HUES6 (cell line): ENCODE results near the gene DHRS11.

Experiments used
- H3K27ac ChIP-seq: 2 replicates; pipeline ENCODE4 v1.7.0; 2013; ENCODE audit warnings: low read depth, mild to moderate bottlenecking, low read length, inconsistent platforms
- H3K27me3 ChIP-seq: 2 replicates; pipeline ENCODE4 v1.6.1; 2013; ENCODE audit warnings: low read length; ENCODE audit not compliant: control insufficient read depth, insufficient read depth
- H3K36me3 ChIP-seq: 2 replicates; pipeline ENCODE4 v1.6.1; 2013; ENCODE audit warnings: low read length; ENCODE audit not compliant: control insufficient read depth, insufficient read depth
- H3K4me1 ChIP-seq: 2 replicates; pipeline ENCODE4 v1.6.1; 2013; ENCODE audit warnings: low read length; ENCODE audit not compliant: control insufficient read depth, insufficient read depth
- H3K4me3 ChIP-seq: 2 replicates; pipeline ENCODE4 v1.5.1; 2013; ENCODE audit warnings: low read depth, low read length
- H3K9ac ChIP-seq: one replicate; pipeline ENCODE4 v1.6.1; 2013; ENCODE audit warnings: mild to moderate bottlenecking, low read length
- H3K9me3 ChIP-seq: 2 replicates; pipeline ENCODE4 v1.6.1; 2013; ENCODE audit warnings: low read depth, low read length; ENCODE audit not compliant: control insufficient read depth, insufficient read depth

DHRS11 gene

GRCh38 chr17:36553459-36553858 is 38.2 kb upstream of the DHRS11 start:
- Histone ChIP-seq H3K36me3 (peaks cover 28% of the 10 kb centered on the region), H3K4me3 (no peak overlapping the region), H3K27ac (no peak overlapping the region), H3K4me1 (no peaks in the 10 kb centered on the region), H3K27me3 (no peaks in the 10 kb centered on the region), H3K9me3 (no peaks in the 10 kb centered on the region), H3K9ac (no peak overlapping the region)

GRCh38 chr17:36566081-36566480 is 25.6 kb upstream of the DHRS11 start:
- peaks cover 66% of the 10 kb centered on the region for H3K36me3 ChIP-seq
- H3K9ac ChIP-seq: no peak overlapping the region
- H3K27me3 ChIP-seq: no peaks in the 10 kb centered on the region
- no peak overlapping the region for H3K27ac ChIP-seq
- H3K9me3 ChIP-seq: no peaks in the 10 kb centered on the region
- no peaks in the 10 kb centered on the region for H3K4me1 ChIP-seq
- no peak overlapping the region for H3K4me3 ChIP-seq

GRCh38 chr17:36575028-36575427 is 16.7 kb upstream of the DHRS11 start:
- Histone ChIP-seq H3K36me3 (peaks cover 63% of the 10 kb centered on the region), H3K27ac (no peak overlapping the region), H3K9ac (no peak overlapping the region), H3K9me3 (no peaks in the 10 kb centered on the region), H3K4me1 (no peaks in the 10 kb centered on the region), H3K27me3 (no peaks in the 10 kb centered on the region), H3K4me3 (no peak overlapping the region)

- no peak overlapping the region for H3K27ac ChIP-seq
- H3K27me3 ChIP-seq: no peaks in the 10 kb centered on the region
- H3K4me1 ChIP-seq: no peaks in the 10 kb centered on the region
- H3K36me3 ChIP-seq: peaks cover 64% of the 10 kb centered on the region
- H3K9ac ChIP-seq: no peak overlapping the region
- no peak overlapping the region for H3K4me3 ChIP-seq
- no peaks in the 10 kb centered on the region for H3K9me3 ChIP-seq
Measured at GRCh38 chr17:36576793-36577192, 14.9 kb upstream of the DHRS11 start.

GRCh38 chr17:36578671-36579070 is 13.0 kb upstream of the DHRS11 start:
- H3K4me1 ChIP-seq: no peaks in the 10 kb centered on the region
- no peak overlapping the region for H3K9ac ChIP-seq
- H3K27me3 ChIP-seq: no peaks in the 10 kb centered on the region
- H3K9me3 ChIP-seq: no peaks in the 10 kb centered on the region
- no peak overlapping the region for H3K27ac ChIP-seq
- no peak overlapping the region for H3K4me3 ChIP-seq
- peaks cover 65% of the 10 kb centered on the region for H3K36me3 ChIP-seq

GRCh38 chr17:36583787-36584186 is 7.9 kb upstream of the DHRS11 start:
- Histone ChIP-seq H3K36me3 (peaks cover 80% of the 10 kb centered on the region), H3K9ac (no peak overlapping the region), H3K4me1 (no peaks in the 10 kb centered on the region), H3K27ac (no peak overlapping the region), H3K9me3 (no peaks in the 10 kb centered on the region), H3K4me3 (no peak overlapping the region), H3K27me3 (no peaks in the 10 kb centered on the region)

GRCh38 chr17:36586138-36586537 is 5.5 kb upstream of the DHRS11 start:
- H3K9me3 ChIP-seq: no peaks in the 10 kb centered on the region
- H3K4me1 ChIP-seq: peaks cover 4% of the 10 kb centered on the region
- no peak overlapping the region for H3K9ac ChIP-seq
- H3K27me3 ChIP-seq: no peaks in the 10 kb centered on the region
- no peak overlapping the region for H3K4me3 ChIP-seq
- no peak overlapping the region for H3K27ac ChIP-seq
- H3K36me3 ChIP-seq: peaks cover 69% of the 10 kb centered on the region

GRCh38 chr17:36590082-36590481 is 1.6 kb upstream of the DHRS11 start:
- Histone ChIP-seq H3K9me3 (no peaks in the 10 kb centered on the region), H3K9ac (no peak overlapping the region), H3K4me3 (no peak overlapping the region), H3K27ac (no peak overlapping the region), H3K36me3 (peaks cover 42% of the 10 kb centered on the region), H3K4me1 (peaks cover 23% of the 10 kb centered on the region), H3K27me3 (no peaks in the 10 kb centered on the region)

GRCh38 chr17:36592316-36592715 is 637 bp downstream of the DHRS11 start:
- peaks cover 33% of the 10 kb centered on the region for H3K36me3 ChIP-seq
- peak overlapping the region; percentile 91 for H3K4me3 ChIP-seq
- peak overlapping the region; percentile 82 for H3K9ac ChIP-seq
- H3K27me3 ChIP-seq: no peaks in the 10 kb centered on the region
- H3K4me1 ChIP-seq: peaks cover 23% of the 10 kb centered on the region
- peak overlapping the region; percentile 61; the same call in 1 of the 2 replicates for H3K27ac ChIP-seq
- no peaks in the 10 kb centered on the region for H3K9me3 ChIP-seq

GRCh38 chr17:36592716-36593321 is 1.1 kb downstream of the DHRS11 start:
- peak overlapping the region; percentile 82 for H3K9ac ChIP-seq
- peaks cover 30% of the 10 kb centered on the region for H3K36me3 ChIP-seq
- no peaks in the 10 kb centered on the region for H3K27me3 ChIP-seq
- H3K4me3 ChIP-seq: peak overlapping the region; percentile 91
- peaks cover 23% of the 10 kb centered on the region for H3K4me1 ChIP-seq
- H3K27ac ChIP-seq: no peak overlapping the region
- no peaks in the 10 kb centered on the region for H3K9me3 ChIP-seq

- H3K9ac ChIP-seq: no peak overlapping the region
Measured at GRCh38 chr17:36593656-36594316, 2.1 kb downstream of the DHRS11 start.

More at GRCh38 chr17:36593656-36594316, 2.1 kb downstream of the DHRS11 start:
- H3K4me1 ChIP-seq: peaks cover 23% of the 10 kb centered on the region
- no peak overlapping the region for H3K4me3 ChIP-seq
- no peak overlapping the region for H3K27ac ChIP-seq
- H3K9me3 ChIP-seq: no peaks in the 10 kb centered on the region
- H3K27me3 ChIP-seq: no peaks in the 10 kb centered on the region
- H3K36me3 ChIP-seq: peaks cover 31% of the 10 kb centered on the region
